Measurements from ENCODE around the gene LTBR. TPM values are rescaled to one million over a fixed set of nuclear protein-coding genes. Genes with fewer than 3 reads are reported as not detected.
A peak's percentile ranks its signal among the peaks of the same experiment; 100 is the strongest.

LTBR gene
- total and polyA plus RNA-seq, 5 donors from 2014 or later: 0.35 TPM; not detected in 4

DNA sequence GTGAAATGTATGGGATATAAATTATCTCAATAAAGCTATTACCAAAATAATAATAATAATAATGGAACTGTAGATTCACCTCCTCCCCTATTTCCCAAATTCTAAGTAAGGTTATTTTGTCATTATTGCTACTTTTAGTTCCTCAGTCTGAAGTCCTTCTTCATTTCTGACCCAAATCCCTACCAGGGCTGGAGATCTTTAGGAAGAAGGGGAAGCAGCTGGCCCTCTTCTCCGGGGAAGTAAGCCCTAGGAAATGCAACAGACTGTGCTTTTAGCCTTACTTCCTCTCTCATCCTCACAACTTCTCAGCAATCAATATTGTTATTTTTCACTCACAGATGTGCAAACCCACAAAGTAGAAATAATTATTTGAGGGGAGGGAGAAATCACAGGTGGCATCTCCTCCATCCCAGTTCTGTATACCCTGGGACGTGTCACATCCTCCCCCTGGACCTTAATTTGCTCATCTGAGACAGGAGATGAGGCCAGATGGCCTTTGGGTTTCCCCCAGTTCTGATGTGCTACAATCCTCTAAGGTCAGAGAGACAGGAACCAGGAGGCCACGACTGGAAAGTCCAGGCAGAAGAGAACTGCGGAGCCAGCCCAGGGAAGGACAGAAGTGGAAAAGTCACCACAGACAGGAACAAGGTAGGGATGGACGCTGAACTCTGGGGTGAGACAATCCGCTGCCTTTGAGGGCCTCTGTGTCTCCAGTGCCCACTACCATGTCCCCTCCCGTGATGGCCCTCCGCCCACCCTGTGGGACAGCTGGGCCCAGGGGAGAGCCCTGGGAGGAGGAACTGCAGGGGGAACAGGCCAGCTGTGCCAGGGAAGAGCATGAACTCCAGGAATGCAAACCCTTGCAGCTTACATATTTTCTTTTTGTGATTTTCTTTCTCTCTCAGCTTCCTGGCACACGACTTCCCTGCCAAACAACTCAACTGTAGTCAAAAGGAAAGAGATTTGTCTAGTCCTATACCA lies 31.5 kb upstream of the LTBR start:
- Histone ChIP-seq H3K4me1 (ENCODE audit: control insufficient read depth, insufficient read depth, low read length, poor library complexity, severe bottlenecking) (peaks cover 3% of the 10 kb centered on the region), H3K4me3 (ENCODE audit: low read depth, low read length) (no peak overlapping the region), H3K27ac (ENCODE audit: insufficient read depth, low read length, poor library complexity, severe bottlenecking) (no peak overlapping the region), H3K27me3 (ENCODE audit: control insufficient read depth, insufficient read depth, low read length) (peaks cover 2% of the 10 kb centered on the region), H3K36me3 (ENCODE audit: control insufficient read depth, insufficient read depth, low read length) (no peaks in the 10 kb centered on the region), H3K9me3 (ENCODE audit: control insufficient read depth in 2 of 2, low read length in 2 of 2) (no peaks in the 10 kb centered on the region)
- Mint-ChIP-seq H3K4me1 (peaks cover 0 to 12% (median 8%) of the 10 kb centered on the region in 4 donors), H3K27ac (peak overlapping the region in 1 of 3 donors; percentile 18), H3K27me3 (peaks cover 23% of the 10 kb centered on the region), H3K36me3 (no peaks in the 10 kb centered on the region), H3K9me3 (peaks cover 0 to 2% (median 0%) of the 10 kb centered on the region in 7 donors), H3K4me3 (peak overlapping the region in 1 of 4 donors; percentile 51)
- ATAC-seq (ENCODE audit: low read depth in 2 of 2) (no peak), DNase-seq (no peak)

DNA sequence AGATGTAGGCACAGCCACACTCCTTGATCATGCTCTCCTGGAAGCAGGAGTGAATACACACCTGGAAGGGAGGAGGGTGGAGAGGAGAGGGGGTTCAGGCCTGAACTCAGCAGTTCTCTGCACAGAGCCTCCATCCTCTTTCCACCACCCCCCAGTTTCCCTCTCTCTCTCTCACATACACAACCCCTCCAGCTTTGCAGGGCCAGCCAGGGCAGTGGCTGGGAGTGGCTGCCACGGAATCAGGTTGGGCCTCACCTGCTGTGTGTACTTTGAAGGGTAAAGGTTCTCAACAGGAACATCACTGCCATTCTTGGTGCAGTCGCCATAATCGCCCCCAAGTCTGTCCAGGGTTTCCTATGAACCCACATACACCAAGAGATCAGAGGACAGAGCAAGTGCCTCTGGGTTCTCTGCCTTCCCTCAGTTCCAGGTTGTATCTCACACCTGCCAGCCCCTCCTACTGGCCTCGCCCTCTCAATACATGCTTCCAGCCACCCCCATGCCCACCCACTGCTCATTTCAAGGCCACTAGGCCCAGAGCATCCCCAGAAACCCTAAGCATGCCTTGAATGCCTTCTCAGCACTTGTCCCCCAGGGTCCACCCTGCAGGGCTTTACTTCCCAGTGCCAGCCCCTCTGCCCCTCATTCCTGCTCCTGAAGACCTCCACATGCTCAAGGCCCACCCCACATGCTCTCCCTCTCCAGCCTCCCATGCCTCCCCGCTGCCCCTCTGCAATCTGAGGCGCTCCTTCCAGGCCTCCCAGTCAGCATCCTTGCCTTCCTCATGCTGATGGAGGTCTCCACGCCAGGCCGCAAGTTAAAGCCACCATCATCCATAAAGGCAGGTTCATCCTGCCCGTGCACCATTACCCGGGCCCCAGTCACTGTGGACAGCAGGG lies 29.2 kb upstream of the LTBR start:
- H3K4me3 ChIP-seq (ENCODE audit: low read depth, low read length): no peak overlapping the region
- no peak for ATAC-seq (ENCODE audit: low read depth in 2 of 2)
- H3K27ac ChIP-seq (ENCODE audit: insufficient read depth, low read length, poor library complexity, severe bottlenecking): no peak overlapping the region
- Mint-ChIP-seq H3K27me3 (peaks cover 30% of the 10 kb centered on the region), H3K36me3 (no peaks in the 10 kb centered on the region), H3K4me1 (peaks cover 0 to 8% (median 7%) of the 10 kb centered on the region in 4 donors), H3K4me3 (no peak overlapping the region), H3K27ac (peak overlapping the region in 1 of 3 donors; percentile 5), H3K9me3 (peaks cover 0 to 2% (median 0%) of the 10 kb centered on the region in 7 donors)
- H3K4me1 ChIP-seq (ENCODE audit: control insufficient read depth, insufficient read depth, low read length, poor library complexity, severe bottlenecking): no peaks in the 10 kb centered on the region
- DNase-seq: no peak
- H3K9me3 ChIP-seq (ENCODE audit: control insufficient read depth in 2 of 2, low read length in 2 of 2): no peaks in the 10 kb centered on the region
- no peaks in the 10 kb centered on the region for H3K36me3 ChIP-seq (ENCODE audit: control insufficient read depth, insufficient read depth, low read length)
- peaks cover 2% of the 10 kb centered on the region for H3K27me3 ChIP-seq (ENCODE audit: control insufficient read depth, insufficient read depth, low read length)

DNA sequence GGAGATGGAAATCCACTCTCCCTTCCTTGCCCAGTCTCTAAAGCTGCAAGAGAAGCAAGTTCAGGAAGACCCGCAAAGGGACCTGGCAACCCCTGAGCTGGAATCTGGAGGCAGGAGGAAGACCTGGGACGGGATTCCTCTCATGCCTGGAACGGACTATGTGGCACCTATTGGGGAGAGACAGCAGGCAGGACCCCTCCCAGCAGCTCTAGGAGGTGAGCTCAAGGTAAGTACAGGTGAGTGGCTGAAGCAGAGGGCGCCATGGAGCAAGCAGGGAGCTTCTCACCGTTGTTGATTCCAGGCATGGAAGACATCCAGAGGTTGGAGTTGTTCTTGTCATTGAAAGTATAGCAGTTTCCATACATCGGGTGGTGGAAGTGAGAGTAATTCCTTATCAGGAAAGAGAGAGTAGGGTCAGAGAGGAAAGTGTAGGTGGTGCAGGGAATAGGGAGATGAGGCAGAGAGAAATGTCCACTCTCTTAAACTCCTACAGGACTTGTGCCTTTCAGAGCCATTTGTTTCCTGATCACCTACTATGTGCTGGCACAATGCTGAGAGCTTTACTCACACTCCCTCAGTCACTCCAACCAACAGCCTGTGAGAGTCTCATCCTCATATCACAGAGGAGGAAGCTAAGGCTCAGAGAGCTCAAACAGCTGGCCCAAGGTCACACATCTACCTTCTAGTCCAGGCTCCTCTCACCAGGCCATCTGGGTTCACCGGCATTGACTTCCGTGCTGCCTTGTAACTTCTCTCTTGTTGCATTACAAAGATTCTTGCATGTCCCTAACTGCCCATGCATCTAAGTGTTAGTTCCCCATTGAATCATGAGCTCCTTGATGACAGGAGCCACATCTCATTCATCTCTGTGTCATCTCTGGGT lies 28.2 kb upstream of the LTBR start:
- Mint-ChIP-seq H3K27ac (no peak overlapping the region), H3K36me3 (no peaks in the 10 kb centered on the region), H3K4me1 (peaks cover 0 to 11% (median 9%) of the 10 kb centered on the region in 4 donors), H3K4me3 (no peak overlapping the region), H3K9me3 (peaks cover 0 to 3% (median 0%) of the 10 kb centered on the region in 7 donors), H3K27me3 (peaks cover 30% of the 10 kb centered on the region)
- Histone ChIP-seq H3K27me3 (ENCODE audit: control insufficient read depth, insufficient read depth, low read length) (peaks cover 2% of the 10 kb centered on the region), H3K4me1 (ENCODE audit: control insufficient read depth, insufficient read depth, low read length, poor library complexity, severe bottlenecking) (no peaks in the 10 kb centered on the region), H3K4me3 (ENCODE audit: low read depth, low read length) (no peak overlapping the region), H3K27ac (ENCODE audit: insufficient read depth, low read length, poor library complexity, severe bottlenecking) (no peak overlapping the region), H3K9me3 (ENCODE audit: control insufficient read depth in 2 of 2, low read length in 2 of 2) (no peaks in the 10 kb centered on the region), H3K36me3 (ENCODE audit: control insufficient read depth, insufficient read depth, low read length) (no peaks in the 10 kb centered on the region)
- DNase-seq (no peak), ATAC-seq (ENCODE audit: low read depth in 2 of 2) (no peak)

DNA sequence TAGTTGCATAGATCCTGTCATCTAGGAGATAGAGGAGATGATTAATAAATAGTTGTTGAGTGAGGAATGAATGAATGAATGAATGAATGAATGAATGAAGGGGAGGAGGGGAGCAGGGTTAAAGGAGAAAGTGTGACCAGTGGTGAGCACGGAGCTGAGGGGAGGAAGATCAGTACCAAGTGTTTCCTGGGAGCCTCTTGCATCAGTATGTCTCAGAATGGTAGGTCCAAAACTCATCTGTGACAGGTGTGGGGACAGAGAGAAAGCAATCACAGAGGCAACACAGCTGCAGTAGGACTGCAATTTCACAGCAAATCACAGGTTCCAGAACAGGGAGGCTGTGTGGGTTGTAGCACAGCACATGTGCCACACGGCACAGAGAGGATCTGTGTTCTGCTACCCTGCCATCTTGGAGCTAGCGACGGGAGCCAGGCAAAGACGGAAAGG lies 27.6 kb upstream of the LTBR start:
- H3K27ac ChIP-seq (ENCODE audit: insufficient read depth, low read length, poor library complexity, severe bottlenecking): no peak overlapping the region
- ATAC-seq (ENCODE audit: low read depth in 2 of 2) (no peak), DNase-seq (no peak)
- peaks cover 2% of the 10 kb centered on the region for H3K27me3 ChIP-seq (ENCODE audit: control insufficient read depth, insufficient read depth, low read length)
- Mint-ChIP-seq H3K9me3 (peaks cover 0 to 3% (median 0%) of the 10 kb centered on the region in 7 donors), H3K36me3 (no peaks in the 10 kb centered on the region), H3K4me1 (peaks cover 0 to 16% (median 8%) of the 10 kb centered on the region in 4 donors), H3K27me3 (peaks cover 30% of the 10 kb centered on the region), H3K27ac (no peak overlapping the region), H3K4me3 (no peak overlapping the region)
- H3K4me1 ChIP-seq (ENCODE audit: control insufficient read depth, insufficient read depth, low read length, poor library complexity, severe bottlenecking): no peaks in the 10 kb centered on the region
- no peak overlapping the region for H3K4me3 ChIP-seq (ENCODE audit: low read depth, low read length)
- no peaks in the 10 kb centered on the region for H3K36me3 ChIP-seq (ENCODE audit: control insufficient read depth, insufficient read depth, low read length)
- H3K9me3 ChIP-seq (ENCODE audit: control insufficient read depth in 2 of 2, low read length in 2 of 2): no peaks in the 10 kb centered on the region

DNA sequence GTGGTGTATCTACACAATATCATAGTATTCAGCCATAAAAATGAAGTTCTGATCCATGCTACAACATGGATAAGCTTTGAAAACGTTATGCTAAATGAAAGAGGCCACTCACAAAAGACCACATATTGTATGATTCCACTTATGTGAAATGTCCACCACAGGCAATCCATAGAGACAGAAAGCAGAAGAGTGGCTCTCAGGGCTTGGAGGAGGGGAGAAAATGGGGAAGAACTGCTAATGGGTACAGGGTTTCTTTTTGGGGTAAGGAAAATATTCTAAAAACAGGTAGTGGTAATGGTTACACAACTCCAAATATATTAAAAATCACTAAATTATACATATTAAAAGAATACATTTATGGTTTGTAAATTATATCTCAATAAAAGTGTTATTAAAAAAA lies 25.1 kb upstream of the LTBR start:
- no peak overlapping the region for H3K4me3 ChIP-seq (ENCODE audit: low read depth, low read length)
- peaks cover 25% of the 10 kb centered on the region for H3K27me3 Mint-ChIP-seq
- no peaks in the 10 kb centered on the region for H3K36me3 ChIP-seq (ENCODE audit: control insufficient read depth, insufficient read depth, low read length)
- H3K9me3 Mint-ChIP-seq: peaks cover 0 to 3% (median 0%) of the 10 kb centered on the region in 7 donors
- H3K27ac Mint-ChIP-seq: no peak overlapping the region
- no peak for DNase-seq
- no peak overlapping the region for H3K27ac ChIP-seq (ENCODE audit: insufficient read depth, low read length, poor library complexity, severe bottlenecking)
- H3K4me1 Mint-ChIP-seq: peaks cover under 1 to 29% (median 13%) of the 10 kb centered on the region in 4 donors
- peak overlapping the region in 1 of 4 donors; percentile 4 for H3K4me3 Mint-ChIP-seq
- H3K4me1 ChIP-seq (ENCODE audit: control insufficient read depth, insufficient read depth, low read length, poor library complexity, severe bottlenecking): peaks cover 9% of the 10 kb centered on the region
- H3K27me3 ChIP-seq (ENCODE audit: control insufficient read depth, insufficient read depth, low read length): peaks cover 2% of the 10 kb centered on the region
- H3K36me3 Mint-ChIP-seq: no peaks in the 10 kb centered on the region
- H3K9me3 ChIP-seq (ENCODE audit: control insufficient read depth in 2 of 2, low read length in 2 of 2): no peaks in the 10 kb centered on the region
- no peak for ATAC-seq (ENCODE audit: low read depth in 2 of 2)

DNA sequence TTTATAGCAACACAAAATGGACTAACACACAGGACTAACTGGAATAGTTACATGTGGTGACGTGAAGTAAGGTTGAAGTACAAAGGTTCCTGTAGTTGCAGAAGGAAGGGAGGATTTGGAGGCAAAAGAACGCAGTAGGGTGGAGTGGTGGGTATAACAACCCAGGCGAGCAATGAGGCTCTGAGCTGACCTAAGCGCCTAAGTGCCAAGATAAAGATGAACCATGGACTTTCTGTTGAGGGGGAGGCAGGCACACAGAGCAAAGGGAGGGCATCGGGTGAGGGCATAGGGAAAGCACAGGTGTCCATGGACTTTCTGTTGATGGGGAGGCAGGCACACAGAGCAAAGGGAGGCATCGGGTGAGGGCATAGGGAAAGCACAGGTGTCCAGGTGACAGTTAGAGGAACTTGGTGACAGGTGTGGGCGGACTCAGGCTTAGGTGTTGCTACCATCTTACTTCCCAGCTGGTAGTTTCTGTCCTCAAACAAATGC lies 23.8 kb upstream of the LTBR start:
- no peaks in the 10 kb centered on the region for H3K36me3 ChIP-seq (ENCODE audit: control insufficient read depth, insufficient read depth, low read length)
- H3K27ac ChIP-seq (ENCODE audit: insufficient read depth, low read length, poor library complexity, severe bottlenecking): no peak overlapping the region
- no peak for ATAC-seq (ENCODE audit: low read depth in 2 of 2)
- peaks cover 2% of the 10 kb centered on the region for H3K27me3 ChIP-seq (ENCODE audit: control insufficient read depth, insufficient read depth, low read length)
- no peaks in the 10 kb centered on the region for H3K9me3 ChIP-seq (ENCODE audit: control insufficient read depth in 2 of 2, low read length in 2 of 2)
- no peaks in the 10 kb centered on the region for H3K36me3 Mint-ChIP-seq
- peaks cover 14% of the 10 kb centered on the region for H3K4me1 ChIP-seq (ENCODE audit: control insufficient read depth, insufficient read depth, low read length, poor library complexity, severe bottlenecking)
- peaks cover 22% of the 10 kb centered on the region for H3K27me3 Mint-ChIP-seq
- DNase-seq: no peak
- H3K27ac Mint-ChIP-seq: peak overlapping the region; percentile 62 to 83 (median 71)
- peaks cover 0 to 3% (median 0%) of the 10 kb centered on the region in 7 donors for H3K9me3 Mint-ChIP-seq
- peak overlapping the region in 2 of 4 donors; percentile 8 to 40 for H3K4me3 Mint-ChIP-seq
- peaks cover 5 to 29% (median 17%) of the 10 kb centered on the region in 4 donors for H3K4me1 Mint-ChIP-seq
- no peak overlapping the region for H3K4me3 ChIP-seq (ENCODE audit: low read depth, low read length)
